ENCODE measurements around the gene MYO1A. TPM values are rescaled to one million over a fixed set of nuclear protein-coding genes. Genes with fewer than 3 reads are reported as not detected.

The MYO1A gene
- total and polyA plus RNA-seq, 2 of the 13 experiments (the other 11 are each of a cell fraction or from before 2014, with no cell fraction given), result 5.3 to 6.0 TPM

DNA sequence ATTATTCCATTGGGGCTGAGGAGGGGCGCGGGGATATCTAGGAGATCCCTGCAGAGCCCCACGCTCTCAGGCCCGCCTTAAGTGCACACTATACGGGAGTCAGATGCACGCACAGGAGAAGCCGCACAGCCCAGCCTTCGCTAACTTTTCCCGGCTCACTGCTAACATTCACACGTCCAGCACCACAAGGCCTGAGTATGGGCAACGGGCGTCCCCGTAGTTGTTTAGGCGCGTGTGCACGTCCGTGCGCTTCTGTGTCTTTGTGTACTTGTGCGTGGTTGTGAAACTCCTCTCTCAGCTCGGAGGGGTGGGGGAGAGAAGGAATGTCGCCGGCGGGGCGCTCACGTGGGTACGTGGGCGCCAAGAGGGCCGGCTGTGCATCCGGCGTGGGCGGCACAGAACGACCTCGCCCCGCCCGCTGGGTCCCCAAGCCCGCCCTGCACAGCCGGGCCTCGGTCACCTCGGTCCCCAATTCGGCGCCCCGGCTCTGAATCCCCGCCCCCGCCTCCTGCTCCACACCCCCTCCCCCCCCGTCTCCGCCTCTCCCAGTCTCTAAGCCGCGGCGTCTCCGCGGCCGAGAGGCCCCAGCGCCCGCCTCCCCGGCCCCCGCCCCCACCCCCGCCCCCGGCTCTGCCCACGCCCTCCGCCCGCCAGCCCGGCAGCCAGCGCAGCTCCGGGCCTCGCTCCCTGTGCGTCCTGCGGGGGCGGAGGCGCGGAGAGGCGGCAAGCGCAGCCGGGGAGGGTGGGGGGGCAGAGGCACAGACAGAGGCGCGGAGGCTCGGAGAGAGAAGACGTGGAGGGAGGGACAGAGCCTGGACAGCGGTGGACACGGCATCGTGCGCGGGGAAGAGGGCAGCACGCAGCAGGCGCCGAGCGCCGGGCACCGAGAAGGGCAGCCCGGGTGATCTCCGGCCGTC lies 38.7 kb upstream of the MYO1A start, which contains the start of gene NAB2 (continued):
- TF ChIP-seq, protein P1, sequence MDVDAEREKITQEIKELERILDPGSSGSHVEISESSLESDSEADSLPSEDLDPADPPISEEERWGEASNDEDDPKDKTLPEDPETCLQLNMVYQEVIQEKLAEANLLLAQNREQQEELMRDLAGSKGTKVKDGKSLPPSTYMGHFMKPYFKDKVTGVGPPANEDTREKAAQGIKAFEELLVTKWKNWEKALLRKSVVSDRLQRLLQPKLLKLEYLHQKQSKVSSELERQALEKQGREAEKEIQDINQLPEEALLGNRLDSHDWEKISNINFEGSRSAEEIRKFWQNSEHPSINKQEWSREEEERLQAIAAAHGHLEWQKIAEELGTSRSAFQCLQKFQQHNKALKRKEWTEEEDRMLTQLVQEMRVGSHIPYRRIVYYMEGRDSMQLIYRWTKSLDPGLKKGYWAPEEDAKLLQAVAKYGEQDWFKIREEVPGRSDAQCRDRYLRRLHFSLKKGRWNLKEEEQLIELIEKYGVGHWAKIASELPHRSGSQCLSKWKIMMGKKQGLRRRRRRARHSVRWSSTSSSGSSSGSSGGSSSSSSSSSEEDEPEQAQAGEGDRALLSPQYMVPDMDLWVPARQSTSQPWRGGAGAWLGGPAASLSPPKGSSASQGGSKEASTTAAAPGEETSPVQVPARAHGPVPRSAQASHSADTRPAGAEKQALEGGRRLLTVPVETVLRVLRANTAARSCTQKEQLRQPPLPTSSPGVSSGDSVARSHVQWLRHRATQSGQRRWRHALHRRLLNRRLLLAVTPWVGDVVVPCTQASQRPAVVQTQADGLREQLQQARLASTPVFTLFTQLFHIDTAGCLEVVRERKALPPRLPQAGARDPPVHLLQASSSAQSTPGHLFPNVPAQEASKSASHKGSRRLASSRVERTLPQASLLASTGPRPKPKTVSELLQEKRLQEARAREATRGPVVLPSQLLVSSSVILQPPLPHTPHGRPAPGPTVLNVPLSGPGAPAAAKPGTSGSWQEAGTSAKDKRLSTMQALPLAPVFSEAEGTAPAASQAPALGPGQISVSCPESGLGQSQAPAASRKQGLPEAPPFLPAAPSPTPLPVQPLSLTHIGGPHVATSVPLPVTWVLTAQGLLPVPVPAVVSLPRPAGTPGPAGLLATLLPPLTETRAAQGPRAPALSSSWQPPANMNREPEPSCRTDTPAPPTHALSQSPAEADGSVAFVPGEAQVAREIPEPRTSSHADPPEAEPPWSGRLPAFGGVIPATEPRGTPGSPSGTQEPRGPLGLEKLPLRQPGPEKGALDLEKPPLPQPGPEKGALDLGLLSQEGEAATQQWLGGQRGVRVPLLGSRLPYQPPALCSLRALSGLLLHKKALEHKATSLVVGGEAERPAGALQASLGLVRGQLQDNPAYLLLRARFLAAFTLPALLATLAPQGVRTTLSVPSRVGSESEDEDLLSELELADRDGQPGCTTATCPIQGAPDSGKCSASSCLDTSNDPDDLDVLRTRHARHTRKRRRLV (CRISPR knock-in tag; IDR thresholded peaks at IDR 0.05), result no peak
- TF ChIP-seq, protein P2, sequence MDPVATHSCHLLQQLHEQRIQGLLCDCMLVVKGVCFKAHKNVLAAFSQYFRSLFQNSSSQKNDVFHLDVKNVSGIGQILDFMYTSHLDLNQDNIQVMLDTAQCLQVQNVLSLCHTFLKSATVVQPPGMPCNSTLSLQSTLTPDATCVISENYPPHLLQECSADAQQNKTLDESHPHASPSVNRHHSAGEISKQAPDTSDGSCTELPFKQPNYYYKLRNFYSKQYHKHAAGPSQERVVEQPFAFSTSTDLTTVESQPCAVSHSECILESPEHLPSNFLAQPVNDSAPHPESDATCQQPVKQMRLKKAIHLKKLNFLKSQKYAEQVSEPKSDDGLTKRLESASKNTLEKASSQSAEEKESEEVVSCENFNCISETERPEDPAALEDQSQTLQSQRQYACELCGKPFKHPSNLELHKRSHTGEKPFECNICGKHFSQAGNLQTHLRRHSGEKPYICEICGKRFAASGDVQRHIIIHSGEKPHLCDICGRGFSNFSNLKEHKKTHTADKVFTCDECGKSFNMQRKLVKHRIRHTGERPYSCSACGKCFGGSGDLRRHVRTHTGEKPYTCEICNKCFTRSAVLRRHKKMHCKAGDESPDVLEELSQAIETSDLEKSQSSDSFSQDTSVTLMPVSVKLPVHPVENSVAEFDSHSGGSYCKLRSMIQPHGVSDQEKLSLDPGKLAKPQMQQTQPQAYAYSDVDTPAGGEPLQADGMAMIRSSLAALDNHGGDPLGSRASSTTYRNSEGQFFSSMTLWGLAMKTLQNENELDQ (CRISPR knock-in tag; IDR thresholded peaks at IDR 0.05; ENCODE audit: borderline replicate concordance), result no peak; the same call in 1 of the 2 replicates
- peak; percentile 69; the same call in 1 of the 2 replicates for TF ChIP-seq ETV6 (CRISPR knock-in tag; conservative IDR thresholded peaks at IDR 0.05)
- TF ChIP-seq ZNF274 (CRISPR knock-in tag; IDR thresholded peaks at IDR 0.05), result no peak
- TF ChIP-seq, protein P3, sequence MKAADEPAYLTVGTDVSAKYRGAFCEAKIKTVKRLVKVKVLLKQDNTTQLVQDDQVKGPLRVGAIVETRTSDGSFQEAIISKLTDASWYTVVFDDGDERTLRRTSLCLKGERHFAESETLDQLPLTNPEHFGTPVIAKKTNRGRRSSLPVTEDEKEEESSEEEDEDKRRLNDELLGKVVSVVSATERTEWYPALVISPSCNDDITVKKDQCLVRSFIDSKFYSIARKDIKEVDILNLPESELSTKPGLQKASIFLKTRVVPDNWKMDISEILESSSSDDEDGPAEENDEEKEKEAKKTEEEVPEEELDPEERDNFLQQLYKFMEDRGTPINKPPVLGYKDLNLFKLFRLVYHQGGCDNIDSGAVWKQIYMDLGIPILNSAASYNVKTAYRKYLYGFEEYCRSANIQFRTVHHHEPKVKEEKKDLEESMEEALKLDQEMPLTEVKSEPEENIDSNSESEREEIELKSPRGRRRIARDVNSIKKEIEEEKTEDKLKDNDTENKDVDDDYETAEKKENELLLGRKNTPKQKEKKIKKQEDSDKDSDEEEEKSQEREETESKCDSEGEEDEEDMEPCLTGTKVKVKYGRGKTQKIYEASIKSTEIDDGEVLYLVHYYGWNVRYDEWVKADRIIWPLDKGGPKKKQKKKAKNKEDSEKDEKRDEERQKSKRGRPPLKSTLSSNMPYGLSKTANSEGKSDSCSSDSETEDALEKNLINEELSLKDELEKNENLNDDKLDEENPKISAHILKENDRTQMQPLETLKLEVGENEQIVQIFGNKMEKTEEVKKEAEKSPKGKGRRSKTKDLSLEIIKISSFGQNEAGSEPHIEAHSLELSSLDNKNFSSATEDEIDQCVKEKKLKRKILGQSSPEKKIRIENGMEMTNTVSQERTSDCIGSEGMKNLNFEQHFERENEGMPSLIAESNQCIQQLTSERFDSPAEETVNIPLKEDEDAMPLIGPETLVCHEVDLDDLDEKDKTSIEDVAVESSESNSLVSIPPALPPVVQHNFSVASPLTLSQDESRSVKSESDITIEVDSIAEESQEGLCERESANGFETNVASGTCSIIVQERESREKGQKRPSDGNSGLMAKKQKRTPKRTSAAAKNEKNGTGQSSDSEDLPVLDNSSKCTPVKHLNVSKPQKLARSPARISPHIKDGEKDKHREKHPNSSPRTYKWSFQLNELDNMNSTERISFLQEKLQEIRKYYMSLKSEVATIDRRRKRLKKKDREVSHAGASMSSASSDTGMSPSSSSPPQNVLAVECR (CRISPR knock-in tag; IDR thresholded peaks at IDR 0.05; ENCODE audit: borderline replicate concordance), result peak; percentile 78
- peak; percentile 66; the same call in 1 of the 2 replicates for TF ChIP-seq KDM2A (CRISPR knock-in tag; IDR thresholded peaks at IDR 0.05; ENCODE audit: borderline replicate concordance, low read depth)
- TF ChIP-seq SSRP1 (CRISPR knock-in tag; IDR thresholded peaks at IDR 0.05), result no peak
- TF ChIP-seq, protein P4, sequence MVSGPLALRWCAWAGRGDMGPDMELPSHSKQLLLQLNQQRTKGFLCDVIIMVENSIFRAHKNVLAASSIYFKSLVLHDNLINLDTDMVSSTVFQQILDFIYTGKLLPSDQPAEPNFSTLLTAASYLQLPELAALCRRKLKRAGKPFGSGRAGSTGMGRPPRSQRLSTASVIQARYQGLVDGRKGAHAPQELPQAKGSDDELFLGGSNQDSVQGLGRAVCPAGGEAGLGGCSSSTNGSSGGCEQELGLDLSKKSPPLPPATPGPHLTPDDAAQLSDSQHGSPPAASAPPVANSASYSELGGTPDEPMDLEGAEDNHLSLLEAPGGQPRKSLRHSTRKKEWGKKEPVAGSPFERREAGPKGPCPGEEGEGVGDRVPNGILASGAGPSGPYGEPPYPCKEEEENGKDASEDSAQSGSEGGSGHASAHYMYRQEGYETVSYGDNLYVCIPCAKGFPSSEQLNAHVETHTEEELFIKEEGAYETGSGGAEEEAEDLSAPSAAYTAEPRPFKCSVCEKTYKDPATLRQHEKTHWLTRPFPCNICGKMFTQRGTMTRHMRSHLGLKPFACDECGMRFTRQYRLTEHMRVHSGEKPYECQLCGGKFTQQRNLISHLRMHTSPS (CRISPR knock-in tag; IDR thresholded peaks at IDR 0.05; ENCODE audit: low read depth), result no peak; the same call in none of the 2 replicates
- peak; percentile 61 for TF ChIP-seq GATAD1 (CRISPR knock-in tag; IDR thresholded peaks at IDR 0.05)
- TF ChIP-seq, protein P5, sequence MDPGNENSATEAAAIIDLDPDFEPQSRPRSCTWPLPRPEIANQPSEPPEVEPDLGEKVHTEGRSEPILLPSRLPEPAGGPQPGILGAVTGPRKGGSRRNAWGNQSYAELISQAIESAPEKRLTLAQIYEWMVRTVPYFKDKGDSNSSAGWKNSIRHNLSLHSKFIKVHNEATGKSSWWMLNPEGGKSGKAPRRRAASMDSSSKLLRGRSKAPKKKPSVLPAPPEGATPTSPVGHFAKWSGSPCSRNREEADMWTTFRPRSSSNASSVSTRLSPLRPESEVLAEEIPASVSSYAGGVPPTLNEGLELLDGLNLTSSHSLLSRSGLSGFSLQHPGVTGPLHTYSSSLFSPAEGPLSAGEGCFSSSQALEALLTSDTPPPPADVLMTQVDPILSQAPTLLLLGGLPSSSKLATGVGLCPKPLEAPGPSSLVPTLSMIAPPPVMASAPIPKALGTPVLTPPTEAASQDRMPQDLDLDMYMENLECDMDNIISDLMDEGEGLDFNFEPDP (CRISPR knock-in tag; conservative IDR thresholded peaks at IDR 0.05), result 0 out of 2 replicates have a peak, but pooled peaks have one; percentile 71
- peak; percentile 82 for TF ChIP-seq SALL1 (CRISPR knock-in tag; IDR thresholded peaks at IDR 0.05)
- TF ChIP-seq SNAPC2 (CRISPR knock-in tag; IDR thresholded peaks at IDR 0.05), result no peak

Measured in HepG2 (cell line).